Measurements from ENCODE around the gene PIWIL4. TPM values are rescaled to one million over a fixed set of nuclear protein-coding genes. Genes with fewer than 3 reads are reported as not detected.

The PIWIL4 gene
- polyA plus RNA-seq, 2 donors, result 0.88 to 1.8 TPM

GRCh38 chr11:94652735-94653284, 85.6 kb downstream of the PIWIL4 start:
- no peaks in the 10 kb centered on the region for H3K27me3 ChIP-seq (ENCODE audit: control insufficient read depth in 1 of 2, insufficient read depth in 2 of 2, low read length in 2 of 2)
- H3K27ac ChIP-seq (ENCODE audit: low read depth in 2 of 2, low read length in 1 of 2), result no peak overlapping the region
- H3K36me3 ChIP-seq (ENCODE audit: control insufficient read depth in 2 of 2, insufficient read depth in 2 of 2, low read length in 1 of 2), result no peaks in the 10 kb centered on the region
- no peaks in the 10 kb centered on the region for H3K4me1 ChIP-seq (ENCODE audit: control insufficient read depth in 2 of 2, insufficient read depth in 2 of 2, low read length in 1 of 2)
- H3K4me3 ChIP-seq (ENCODE audit: low read depth in 1 of 2, low read length in 2 of 2), result no peak overlapping the region
- H3K9me3 ChIP-seq (ENCODE audit: control insufficient read depth in 2 of 2, insufficient read depth in 1 of 2, low read depth in 1 of 2, low read length in 1 of 2), result no peaks in the 10 kb centered on the region
- WGBS, 2 donors, result 95% methylated on average over 6 of the region's 6 CpGs

DNA sequence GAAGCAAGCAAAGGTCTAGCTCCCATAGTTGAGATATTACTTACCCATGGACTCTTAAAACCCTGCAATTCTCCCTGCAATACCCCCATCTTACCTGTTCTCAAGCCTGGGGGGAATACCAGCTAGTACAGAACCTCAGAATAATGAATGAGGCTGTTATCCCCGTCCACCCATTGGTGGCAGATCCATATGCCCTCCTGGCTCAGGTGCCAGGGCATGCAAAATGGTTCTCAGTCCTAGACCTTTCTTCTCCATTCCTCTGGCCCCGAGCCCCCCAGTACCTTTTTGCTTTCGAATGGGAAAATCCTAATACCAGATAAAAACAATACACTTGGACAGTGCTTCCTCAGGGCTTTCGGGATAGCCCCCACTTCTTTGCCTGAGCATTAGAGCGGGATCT, 86.4 kb downstream of the PIWIL4 start:
- H3K27ac ChIP-seq (ENCODE audit: low read depth in 2 of 2, low read length in 1 of 2), result no peak overlapping the region
- H3K4me1 ChIP-seq (ENCODE audit: control insufficient read depth in 2 of 2, insufficient read depth in 2 of 2, low read length in 1 of 2), result no peaks in the 10 kb centered on the region
- no peak overlapping the region for H3K4me3 ChIP-seq (ENCODE audit: low read depth in 1 of 2, low read length in 2 of 2)
- no peaks in the 10 kb centered on the region for H3K9me3 ChIP-seq (ENCODE audit: control insufficient read depth in 2 of 2, insufficient read depth in 1 of 2, low read depth in 1 of 2, low read length in 1 of 2)
- WGBS, 2 donors, result 84 to 91% methylated on average over 5 of the region's 5 CpGs
- no peaks in the 10 kb centered on the region for H3K36me3 ChIP-seq (ENCODE audit: control insufficient read depth in 2 of 2, insufficient read depth in 2 of 2, low read length in 1 of 2)
- no peaks in the 10 kb centered on the region for H3K27me3 ChIP-seq (ENCODE audit: control insufficient read depth in 1 of 2, insufficient read depth in 2 of 2, low read length in 2 of 2)

- no peaks in the 10 kb centered on the region for H3K9me3 ChIP-seq (ENCODE audit: control insufficient read depth in 2 of 2, insufficient read depth in 1 of 2, low read depth in 1 of 2, low read length in 1 of 2)
- H3K36me3 ChIP-seq (ENCODE audit: control insufficient read depth in 2 of 2, insufficient read depth in 2 of 2, low read length in 1 of 2), result no peaks in the 10 kb centered on the region
- H3K4me3 ChIP-seq (ENCODE audit: low read depth in 1 of 2, low read length in 2 of 2), result no peak overlapping the region
- no peaks in the 10 kb centered on the region for H3K4me1 ChIP-seq (ENCODE audit: control insufficient read depth in 2 of 2, insufficient read depth in 2 of 2, low read length in 1 of 2)
- no peak overlapping the region for H3K27ac ChIP-seq (ENCODE audit: low read depth in 2 of 2, low read length in 1 of 2)
- WGBS, 2 donors, result 95 to 98% methylated on average over 7 of the region's 7 CpGs
- no peaks in the 10 kb centered on the region for H3K27me3 ChIP-seq (ENCODE audit: control insufficient read depth in 1 of 2, insufficient read depth in 2 of 2, low read length in 2 of 2)
Measured at GRCh38 chr11:94654201-94654600, 87.0 kb downstream of the PIWIL4 start.

- Histone ChIP-seq H3K36me3 (ENCODE audit: control insufficient read depth in 2 of 2, insufficient read depth in 2 of 2, low read length in 1 of 2) (no peaks in the 10 kb centered on the region), H3K4me1 (ENCODE audit: control insufficient read depth in 2 of 2, insufficient read depth in 2 of 2, low read length in 1 of 2) (no peaks in the 10 kb centered on the region), H3K27me3 (ENCODE audit: control insufficient read depth in 1 of 2, insufficient read depth in 2 of 2, low read length in 2 of 2) (peaks cover 0 to 3% of the 10 kb centered on the region in 2 donors), H3K27ac (ENCODE audit: low read depth in 2 of 2, low read length in 1 of 2) (no peak overlapping the region), H3K9me3 (ENCODE audit: control insufficient read depth in 2 of 2, insufficient read depth in 1 of 2, low read depth in 1 of 2, low read length in 1 of 2) (no peaks in the 10 kb centered on the region), H3K4me3 (ENCODE audit: low read depth in 1 of 2, low read length in 2 of 2) (no peak overlapping the region)
- 71 to 86% methylated on average over 3 of the region's 3 CpGs for WGBS, 2 donors
Measured at GRCh38 chr11:94655291-94655690, 88.1 kb downstream of the PIWIL4 start.

DNA sequence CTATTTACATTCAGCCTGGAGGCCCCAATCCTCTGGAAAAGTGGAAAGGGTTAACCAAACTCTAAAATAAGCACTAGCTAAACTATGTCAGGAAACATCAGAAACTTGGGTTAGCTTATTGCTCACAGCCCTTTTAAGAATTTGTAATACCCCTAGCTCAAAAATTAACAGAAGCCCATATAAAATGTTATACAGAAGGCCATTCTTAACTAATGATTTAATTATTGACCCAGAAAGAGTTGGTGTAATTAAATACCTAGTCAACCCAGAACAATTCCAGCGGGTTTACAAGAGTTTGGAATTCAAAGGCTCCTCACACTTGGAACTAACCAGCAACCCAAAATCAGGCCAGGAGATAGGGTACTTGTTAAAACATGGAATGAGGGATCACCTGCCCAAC, 88.8 kb downstream of the PIWIL4 start:
- no peak overlapping the region for H3K27ac ChIP-seq (ENCODE audit: low read depth in 2 of 2, low read length in 1 of 2)
- no peaks in the 10 kb centered on the region for H3K9me3 ChIP-seq (ENCODE audit: control insufficient read depth in 2 of 2, insufficient read depth in 1 of 2, low read depth in 1 of 2, low read length in 1 of 2)
- H3K36me3 ChIP-seq (ENCODE audit: control insufficient read depth in 2 of 2, insufficient read depth in 2 of 2, low read length in 1 of 2), result no peaks in the 10 kb centered on the region
- H3K27me3 ChIP-seq (ENCODE audit: control insufficient read depth in 1 of 2, insufficient read depth in 2 of 2, low read length in 2 of 2), result peaks cover 0 to 3% of the 10 kb centered on the region in 2 donors
- no peak overlapping the region for H3K4me3 ChIP-seq (ENCODE audit: low read depth in 1 of 2, low read length in 2 of 2)
- H3K4me1 ChIP-seq (ENCODE audit: control insufficient read depth in 2 of 2, insufficient read depth in 2 of 2, low read length in 1 of 2), result no peaks in the 10 kb centered on the region
- 80 to 82% methylated on average over 1 of the region's 1 CpG for WGBS, 2 donors

DNA sequence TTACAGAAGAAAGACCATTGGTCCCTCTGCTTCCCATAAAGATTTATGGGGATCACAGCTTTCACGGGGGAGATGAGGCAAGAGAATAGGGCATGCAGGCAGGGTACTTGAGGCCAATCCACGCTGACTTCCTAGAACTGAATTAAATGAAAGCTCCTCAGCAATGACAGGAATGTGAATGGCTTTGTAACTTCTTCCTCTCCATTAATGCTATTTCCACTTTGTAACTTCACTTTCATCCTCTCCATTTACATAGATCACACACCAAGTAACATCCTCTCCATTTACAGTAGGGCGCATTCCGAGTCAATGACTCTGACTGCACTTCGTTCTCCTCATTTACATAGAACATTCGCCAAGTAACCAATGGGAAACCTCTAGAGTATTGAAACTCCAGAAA, 89.8 kb downstream of the PIWIL4 start:
- WGBS, 2 donors, result 91 to 94% methylated on average over 6 of the region's 6 CpGs
- H3K4me1 ChIP-seq (ENCODE audit: control insufficient read depth in 2 of 2, insufficient read depth in 2 of 2, low read length in 1 of 2), result no peaks in the 10 kb centered on the region
- no peaks in the 10 kb centered on the region for H3K9me3 ChIP-seq (ENCODE audit: control insufficient read depth in 2 of 2, insufficient read depth in 1 of 2, low read depth in 1 of 2, low read length in 1 of 2)
- no peak overlapping the region for H3K27ac ChIP-seq (ENCODE audit: low read depth in 2 of 2, low read length in 1 of 2)
- peaks cover 0 to 3% of the 10 kb centered on the region in 2 donors for H3K27me3 ChIP-seq (ENCODE audit: control insufficient read depth in 1 of 2, insufficient read depth in 2 of 2, low read length in 2 of 2)
- H3K4me3 ChIP-seq (ENCODE audit: low read depth in 1 of 2, low read length in 2 of 2), result no peak overlapping the region
- H3K36me3 ChIP-seq (ENCODE audit: control insufficient read depth in 2 of 2, insufficient read depth in 2 of 2, low read length in 1 of 2), result no peaks in the 10 kb centered on the region

- H3K4me3 ChIP-seq (ENCODE audit: low read depth in 1 of 2, low read length in 2 of 2), result no peak overlapping the region
- H3K27ac ChIP-seq (ENCODE audit: low read depth in 2 of 2, low read length in 1 of 2), result no peak overlapping the region
- peaks cover 0 to 3% of the 10 kb centered on the region in 2 donors for H3K27me3 ChIP-seq (ENCODE audit: control insufficient read depth in 1 of 2, insufficient read depth in 2 of 2, low read length in 2 of 2)
- no peaks in the 10 kb centered on the region for H3K36me3 ChIP-seq (ENCODE audit: control insufficient read depth in 2 of 2, insufficient read depth in 2 of 2, low read length in 1 of 2)
- WGBS, 2 donors, result 80 to 89% methylated on average over 3 of the region's 3 CpGs
- no peaks in the 10 kb centered on the region for H3K4me1 ChIP-seq (ENCODE audit: control insufficient read depth in 2 of 2, insufficient read depth in 2 of 2, low read length in 1 of 2)
- H3K9me3 ChIP-seq (ENCODE audit: control insufficient read depth in 2 of 2, insufficient read depth in 1 of 2, low read depth in 1 of 2, low read length in 1 of 2), result no peaks in the 10 kb centered on the region
Measured at GRCh38 chr11:94657629-94658028, 90.5 kb downstream of the PIWIL4 start.

- 37 to 45% methylated on average over 5 of the region's 5 CpGs for WGBS, 2 donors
- Histone ChIP-seq H3K36me3 (ENCODE audit: control insufficient read depth in 2 of 2, insufficient read depth in 2 of 2, low read length in 1 of 2) (no peaks in the 10 kb centered on the region), H3K27me3 (ENCODE audit: control insufficient read depth in 1 of 2, insufficient read depth in 2 of 2, low read length in 2 of 2) (peaks cover 0 to 3% of the 10 kb centered on the region in 2 donors), H3K4me1 (ENCODE audit: control insufficient read depth in 2 of 2, insufficient read depth in 2 of 2, low read length in 1 of 2) (no peaks in the 10 kb centered on the region), H3K4me3 (ENCODE audit: low read depth in 1 of 2, low read length in 2 of 2) (no peak overlapping the region), H3K9me3 (ENCODE audit: control insufficient read depth in 2 of 2, insufficient read depth in 1 of 2, low read depth in 1 of 2, low read length in 1 of 2) (no peaks in the 10 kb centered on the region), H3K27ac (ENCODE audit: low read depth in 2 of 2, low read length in 1 of 2) (no peak overlapping the region)
Measured at GRCh38 chr11:94658386-94658785, 91.2 kb downstream of the PIWIL4 start.

DNA sequence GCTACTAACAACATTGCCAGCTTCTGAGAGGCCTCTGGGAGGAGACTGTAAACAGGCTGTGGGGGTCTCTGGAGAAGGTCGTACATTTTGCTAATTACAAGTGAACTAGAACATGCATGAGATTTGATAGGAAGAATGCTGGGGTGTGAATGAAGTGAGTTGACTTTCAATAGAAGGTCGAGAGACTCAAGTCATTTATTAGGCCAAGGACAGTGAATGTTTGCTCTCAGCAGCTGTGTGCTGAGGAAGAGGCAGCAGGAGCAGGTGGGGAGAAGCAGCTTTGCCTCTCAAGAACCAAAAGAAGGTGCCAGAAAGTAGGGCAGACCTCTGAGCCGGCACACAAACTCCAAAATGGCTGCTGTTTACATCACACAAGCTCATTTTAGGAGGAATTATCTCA, 91.7 kb downstream of the PIWIL4 start:
- no peak overlapping the region for H3K27ac ChIP-seq (ENCODE audit: low read depth in 2 of 2, low read length in 1 of 2)
- WGBS, 2 donors, result 70 to 77% methylated on average over 3 of the region's 3 CpGs

GRCh38 chr11:94661444-94661843, 94.3 kb downstream of the PIWIL4 start:
- 83 to 91% methylated on average over 1 of the region's 1 CpG for WGBS, 2 donors
- no peak overlapping the region for H3K27ac ChIP-seq (ENCODE audit: low read depth in 2 of 2, low read length in 1 of 2)
- H3K9me3 ChIP-seq (ENCODE audit: control insufficient read depth in 2 of 2, insufficient read depth in 1 of 2, low read depth in 1 of 2, low read length in 1 of 2), result no peaks in the 10 kb centered on the region
- peaks cover 0 to 2% of the 10 kb centered on the region in 2 donors for H3K4me1 ChIP-seq (ENCODE audit: control insufficient read depth in 2 of 2, insufficient read depth in 2 of 2, low read length in 1 of 2)
- no peaks in the 10 kb centered on the region for H3K36me3 ChIP-seq (ENCODE audit: control insufficient read depth in 2 of 2, insufficient read depth in 2 of 2, low read length in 1 of 2)
- H3K4me3 ChIP-seq (ENCODE audit: low read depth in 1 of 2, low read length in 2 of 2), result no peak overlapping the region
- peaks cover 0 to 3% of the 10 kb centered on the region in 2 donors for H3K27me3 ChIP-seq (ENCODE audit: control insufficient read depth in 1 of 2, insufficient read depth in 2 of 2, low read length in 2 of 2)

More for the DNA sequence above, 91.7 kb downstream of the PIWIL4 start:
- Histone ChIP-seq H3K4me3 (ENCODE audit: low read depth in 1 of 2, low read length in 2 of 2) (no peak overlapping the region), H3K4me1 (ENCODE audit: control insufficient read depth in 2 of 2, insufficient read depth in 2 of 2, low read length in 1 of 2) (no peaks in the 10 kb centered on the region), H3K9me3 (ENCODE audit: control insufficient read depth in 2 of 2, insufficient read depth in 1 of 2, low read depth in 1 of 2, low read length in 1 of 2) (no peaks in the 10 kb centered on the region), H3K27me3 (ENCODE audit: control insufficient read depth in 1 of 2, insufficient read depth in 2 of 2, low read length in 2 of 2) (peaks cover 0 to 3% of the 10 kb centered on the region in 2 donors), H3K36me3 (ENCODE audit: control insufficient read depth in 2 of 2, insufficient read depth in 2 of 2, low read length in 1 of 2) (no peaks in the 10 kb centered on the region)
